Stimulated activated effector memory CD8-positive, alpha-beta T cell treated with anti-CD3 and anti-CD28 coated beads, Interleukin-12 subunit alpha, Interleukin-12 subunit beta, amount 100 ng/mL, for 72 hours (primary cell): ENCODE results near the gene PCDHB8.
"Not testable (repeated sequence)": the region's sequence is repeated elsewhere in the genome, so short reads cannot be mapped to it uniquely, and the experiment has no call there.

Experiments
- ATAC-seq: fragments of 150-1000 bp; cut with Tn5 transposase; 2 replicates; pipeline ENCODE4 v1.10.0; 2021
- DNase-seq, 2 donors: peaks; one replicate each; pipeline ENCODE4 v3.0.0; 2021 to 2022; ENCODE audit warnings: low spot score in 2 of 2
- H3K27ac Mint-ChIP-seq: one replicate; pipeline ENCODE4 v1.8.0; 2022; ENCODE audit warnings: mild to moderate bottlenecking, mixed read lengths
- H3K36me3 Mint-ChIP-seq: one replicate; pipeline ENCODE4 v1.8.0; 2022; ENCODE audit warnings: mild to moderate bottlenecking, mixed read lengths
- H3K4me1 Mint-ChIP-seq: one replicate; pipeline ENCODE4 v1.8.0; 2022; ENCODE audit warnings: mixed read lengths
- H3K4me3 Mint-ChIP-seq: one replicate; pipeline ENCODE4 v1.8.0; 2022; ENCODE audit warnings: mild to moderate bottlenecking, mixed read lengths
- H3K9me3 Mint-ChIP-seq: one replicate; pipeline ENCODE4 v1.8.0; 2022; ENCODE audit warnings: mixed read lengths

The PCDHB8 gene

GRCh38 chr5:141174291-141175104, 3.1 kb upstream of the PCDHB8 start:
- H3K9me3 Mint-ChIP-seq, ATAC-seq, H3K4me1 Mint-ChIP-seq, H3K4me3 Mint-ChIP-seq, H3K36me3 Mint-ChIP-seq, DNase-seq, H3K27ac Mint-ChIP-seq: not testable (repeated sequence)

DNA sequence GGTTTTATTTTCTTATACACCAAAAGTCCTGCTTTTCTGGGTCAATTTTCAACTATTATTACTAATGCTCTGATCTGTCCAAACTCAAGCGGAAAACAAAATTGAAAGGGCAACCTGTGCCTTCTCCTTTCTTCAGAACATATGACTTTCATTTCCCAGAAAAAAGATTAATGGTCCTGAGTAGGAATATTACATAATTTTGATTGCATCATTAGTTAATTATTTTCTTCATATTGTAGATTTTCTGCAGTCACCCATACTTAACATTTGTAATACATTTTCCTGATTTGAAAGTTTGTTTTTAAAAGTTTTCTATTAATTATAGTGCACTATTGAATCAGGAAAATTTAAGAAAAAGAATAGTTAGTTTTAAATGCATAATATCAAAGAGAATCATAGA, 1.7 kb upstream of the PCDHB8 start:
- no peaks in the 10 kb centered on the region for H3K36me3 Mint-ChIP-seq
- no peaks in the 10 kb centered on the region for H3K9me3 Mint-ChIP-seq
- no peaks in the 10 kb centered on the region for H3K4me1 Mint-ChIP-seq
- ATAC-seq (no peak), DNase-seq (no peak)
- no peak overlapping the region for H3K4me3 Mint-ChIP-seq
- H3K27ac Mint-ChIP-seq, result no peak overlapping the region

- H3K36me3 Mint-ChIP-seq, ATAC-seq, H3K4me3 Mint-ChIP-seq, H3K27ac Mint-ChIP-seq, H3K4me1 Mint-ChIP-seq, DNase-seq, H3K9me3 Mint-ChIP-seq: not testable (repeated sequence)
Observed at GRCh38 chr5:141179371-141179770, 1.8 kb downstream of the PCDHB8 start.

DNA sequence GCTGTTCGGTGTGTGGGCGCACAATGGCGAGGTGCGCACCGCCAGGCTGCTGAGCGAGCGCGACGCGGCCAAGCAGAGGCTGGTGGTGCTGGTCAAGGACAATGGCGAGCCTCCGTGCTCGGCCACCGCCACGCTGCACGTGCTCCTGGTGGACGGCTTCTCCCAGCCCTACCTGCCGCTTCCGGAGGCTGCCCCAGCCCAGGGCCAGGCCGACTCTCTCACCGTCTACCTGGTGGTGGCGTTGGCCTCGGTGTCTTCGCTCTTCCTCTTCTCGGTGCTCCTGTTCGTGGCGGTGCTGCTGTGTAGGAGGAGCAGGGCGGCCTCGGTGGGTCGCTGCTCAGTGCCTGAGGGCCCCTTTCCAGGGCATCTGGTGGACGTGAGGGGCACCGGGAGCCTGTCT, 2.3 kb downstream of the PCDHB8 start:
- not testable (repeated sequence) for H3K27ac Mint-ChIP-seq, ATAC-seq, H3K9me3 Mint-ChIP-seq, H3K36me3 Mint-ChIP-seq, DNase-seq, H3K4me1 Mint-ChIP-seq, H3K4me3 Mint-ChIP-seq

DNA sequence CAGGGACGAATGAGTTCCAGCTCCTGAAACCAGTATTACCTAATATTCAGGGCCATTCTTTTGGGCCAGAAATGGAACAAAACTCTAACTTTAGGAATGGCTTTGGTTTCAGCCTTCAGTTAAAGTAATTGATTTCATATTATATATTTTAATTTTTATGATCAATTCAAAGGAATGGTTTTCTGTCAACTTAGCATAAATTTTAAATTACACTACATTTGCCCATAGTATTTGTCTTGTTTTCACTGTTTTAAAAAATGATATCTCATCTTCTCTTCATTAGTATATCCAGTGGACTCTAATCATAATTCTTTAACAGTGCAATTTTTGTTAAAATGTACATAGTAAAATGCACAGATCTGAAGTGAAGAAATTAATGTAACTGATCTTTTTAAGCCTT, 2.7 kb downstream of the PCDHB8 start:
- Mint-ChIP-seq H3K36me3 (no peaks in the 10 kb centered on the region), H3K4me1 (no peaks in the 10 kb centered on the region), H3K9me3 (peaks cover 4% of the 10 kb centered on the region), H3K4me3 (no peak overlapping the region), H3K27ac (no peak overlapping the region)
- no peak for DNase-seq
- no peak for ATAC-seq

- ATAC-seq, result no peak
- Mint-ChIP-seq H3K4me3 (no peak within 1 kb of the TSS), H3K27ac (no peak within 1 kb of the TSS), H3K4me1 (peaks cover 6% of the 10 kb centered on the region), H3K9me3 (peaks cover 4% of the 10 kb centered on the region), H3K36me3 (no peaks in the 10 kb centered on the region)
- no peak for DNase-seq
Observed at GRCh38 chr5:141182248-141182647, 4.7 kb downstream of the PCDHB8 start, which contains the start of gene PCDHB16. PCDHB16 (plus strand) TSS chr5:141182387; CDS start chr5:141182560, 173 bp downstream.

- ATAC-seq, H3K27ac Mint-ChIP-seq, DNase-seq, H3K4me1 Mint-ChIP-seq, H3K36me3 Mint-ChIP-seq, H3K9me3 Mint-ChIP-seq, H3K4me3 Mint-ChIP-seq: not testable (repeated sequence)
Observed at GRCh38 chr5:141184117-141184855, 6.7 kb downstream of the PCDHB8 start.

GRCh38 chr5:141186897-141187512, 9.4 kb downstream of the PCDHB8 start, which contains the start of gene PCDHB9:
PCDHB9 (plus strand) TSS chr5:141187161; CDS start chr5:141187319, 158 bp downstream.
- ATAC-seq, result no peak
- no peak for DNase-seq
- no peak within 1 kb of the TSS for H3K27ac Mint-ChIP-seq
- peaks cover 10% of the 10 kb centered on the region for H3K9me3 Mint-ChIP-seq
- H3K36me3 Mint-ChIP-seq, result peaks cover 6% of the 10 kb centered on the region
- peak within 1 kb of the TSS; percentile 26 for H3K4me3 Mint-ChIP-seq
- H3K4me1 Mint-ChIP-seq, result peaks cover 7% of the 10 kb centered on the region

GRCh38 chr5:141188682-141189081, 11.1 kb downstream of the PCDHB8 start:
- ATAC-seq, H3K36me3 Mint-ChIP-seq: not testable (repeated sequence)

GRCh38 chr5:141189131-141189530, 11.5 kb downstream of the PCDHB8 start:
- not testable (repeated sequence) for H3K27ac Mint-ChIP-seq, H3K36me3 Mint-ChIP-seq, ATAC-seq, DNase-seq, H3K9me3 Mint-ChIP-seq, H3K4me1 Mint-ChIP-seq, H3K4me3 Mint-ChIP-seq

More at GRCh38 chr5:141188682-141189081, 11.1 kb downstream of the PCDHB8 start:
- not testable (repeated sequence) for H3K4me3 Mint-ChIP-seq, H3K27ac Mint-ChIP-seq, H3K9me3 Mint-ChIP-seq, H3K4me1 Mint-ChIP-seq, DNase-seq

DNA sequence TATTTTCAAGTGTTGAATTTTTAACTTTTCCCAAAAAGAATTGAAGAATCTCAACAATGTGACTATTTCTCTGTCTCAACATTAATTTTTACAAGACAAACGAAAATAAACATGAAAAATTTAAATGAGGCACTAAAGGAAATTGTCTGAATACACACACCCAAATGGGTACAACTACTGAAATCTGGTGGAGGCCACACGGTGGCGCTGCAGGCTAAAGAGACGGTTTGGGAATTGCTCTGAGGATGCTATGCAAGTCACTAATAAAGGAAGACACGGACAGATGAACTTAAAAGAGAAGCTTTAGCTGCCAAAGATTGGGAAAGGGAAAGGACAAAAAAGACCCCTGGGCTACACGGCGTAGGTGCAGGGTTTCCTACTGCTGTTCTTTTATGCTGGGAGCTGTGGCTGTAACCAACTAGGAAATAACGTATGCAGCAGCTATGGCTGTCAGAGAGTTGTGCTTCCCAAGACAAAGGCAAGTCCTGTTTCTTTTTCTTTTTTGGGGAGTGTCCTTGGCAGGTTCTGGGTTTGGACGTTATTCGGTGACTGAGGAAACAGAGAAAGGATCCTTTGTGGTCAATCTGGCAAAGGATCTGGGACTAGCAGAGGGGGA, 14.6 kb downstream of the PCDHB8 start, which contains the start of gene PCDHB10:
Gene PCDHB10 (plus strand): TSS at position 244 of the 616 bp plus-strand sequence. CDS start 200 bp downstream, at position 444.
- no peak for DNase-seq
- no peak for ATAC-seq
- peaks cover 19% of the 10 kb centered on the region for H3K9me3 Mint-ChIP-seq
- H3K4me3 Mint-ChIP-seq, result no peak within 1 kb of the TSS
- no peak within 1 kb of the TSS for H3K27ac Mint-ChIP-seq
- H3K36me3 Mint-ChIP-seq, result peaks cover 6% of the 10 kb centered on the region
- H3K4me1 Mint-ChIP-seq, result peaks cover under 1% of the 10 kb centered on the region

- H3K36me3 Mint-ChIP-seq, H3K4me3 Mint-ChIP-seq, ATAC-seq, H3K4me1 Mint-ChIP-seq, DNase-seq, H3K27ac Mint-ChIP-seq: not testable (repeated sequence)
- peaks cover 14% of the 10 kb centered on the region for H3K9me3 Mint-ChIP-seq
Observed at GRCh38 chr5:141194332-141194731, 16.7 kb downstream of the PCDHB8 start.

DNA sequence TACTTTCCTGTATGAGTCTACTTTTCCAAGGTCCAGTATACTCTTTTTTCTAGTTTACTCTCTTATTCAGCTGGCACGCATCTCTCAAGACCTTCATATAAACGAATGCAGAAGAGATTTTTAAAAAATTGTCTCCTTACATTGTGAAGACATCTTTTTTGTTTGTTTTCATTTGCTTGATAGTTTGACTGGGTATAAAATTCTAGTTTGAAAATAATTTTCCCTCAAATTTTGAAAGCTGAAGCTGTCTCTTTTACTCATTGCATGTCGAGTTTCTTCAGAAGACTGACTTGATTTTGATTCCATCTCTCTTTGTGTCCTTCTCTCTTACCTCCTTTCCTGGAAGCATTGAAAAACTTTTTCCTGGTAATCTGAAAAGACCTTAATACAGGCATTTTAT, 18.8 kb downstream of the PCDHB8 start:
- ATAC-seq (no peak), DNase-seq (no peak)
- no peak overlapping the region for H3K27ac Mint-ChIP-seq
- H3K36me3 Mint-ChIP-seq, result no peaks in the 10 kb centered on the region
- no peak overlapping the region for H3K4me3 Mint-ChIP-seq
- no peaks in the 10 kb centered on the region for H3K4me1 Mint-ChIP-seq
- H3K9me3 Mint-ChIP-seq, result peaks cover 14% of the 10 kb centered on the region

DNA sequence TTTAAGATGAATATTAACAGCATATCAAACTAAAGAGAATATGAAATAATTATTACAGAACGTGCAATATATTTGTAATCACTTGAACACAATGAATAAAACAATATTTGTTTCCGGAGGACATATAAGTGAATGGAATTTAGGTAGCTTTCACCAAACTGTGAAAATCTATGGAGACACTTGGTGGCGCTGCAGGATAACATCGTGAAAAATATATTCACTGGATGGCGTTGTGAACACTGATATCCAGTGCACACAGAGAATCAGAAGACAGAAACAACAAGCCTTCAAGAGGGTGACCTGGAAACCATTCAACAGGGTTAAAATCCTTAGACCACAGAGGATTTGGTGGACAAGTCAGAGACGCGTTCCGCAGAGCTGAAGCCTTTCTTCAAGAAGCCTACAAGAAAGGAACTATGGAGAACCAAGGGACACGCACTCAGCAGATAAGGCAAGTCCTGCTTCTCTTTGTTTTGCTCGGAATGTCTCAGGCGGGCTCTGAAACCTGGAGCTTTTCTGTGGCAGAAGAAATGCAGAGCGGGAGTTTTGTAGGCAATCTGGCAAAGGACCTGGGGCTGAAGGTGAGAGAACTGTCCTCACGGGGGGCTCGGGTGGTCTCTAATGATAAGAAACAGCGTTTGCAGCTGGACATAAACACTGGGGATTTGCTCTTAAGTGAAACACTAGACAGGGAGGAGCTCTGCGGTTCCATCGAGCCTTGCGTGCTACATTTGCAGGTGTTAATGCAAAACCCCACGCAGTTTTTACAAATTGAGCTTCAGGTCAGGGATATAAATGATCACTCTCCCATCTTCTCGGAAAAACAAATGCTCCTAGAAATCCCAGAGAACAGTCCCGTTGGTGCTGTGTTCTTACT, 22.0 kb downstream of the PCDHB8 start, which contains the start of gene PCDHB11:
Gene PCDHB11 (plus strand): TSS at position 269 of the 877 bp plus-strand sequence. CDS start 148 bp downstream, at position 417.
- Mint-ChIP-seq H3K36me3 (no peaks in the 10 kb centered on the region), H3K4me1 (no peaks in the 10 kb centered on the region), H3K9me3 (peaks cover 14% of the 10 kb centered on the region), H3K27ac (no peak within 1 kb of the TSS), H3K4me3 (no peak within 1 kb of the TSS)
- ATAC-seq (no peak), DNase-seq (no peak)
